Uterus (tissue), 4 donors: ENCODE measurements around the gene ABCB8. TPM values are rescaled to one million over a fixed set of nuclear protein-coding genes. Genes with fewer than 3 reads are reported as not detected.

Experiments
- DNase-seq, 2 donors: peaks; one replicate each; pipeline ENCODE4 v3.0.0-alpha.2; 2019 to 2020
- H3K27ac ChIP-seq, 2 donors: fragments of 200-600 bp; sonication (generic); 1 replicate in 1 of 2; 2 replicates in 1 of 2; pipeline ENCODE4 v1.5.1; 2016 to 2018
- H3K27me3 ChIP-seq, 2 donors: fragments of 200-600 bp; sonication (generic); one replicate each; pipeline ENCODE4 v1.5.1; 2018 to 2019; ENCODE audit warnings: control low read depth in 1 of 2
- H3K36me3 ChIP-seq, 2 donors: fragments of 200-600 bp; sonication (generic); one replicate each; pipeline ENCODE4 v1.5.1; 2019; ENCODE audit warnings: control low read depth in 1 of 2
- H3K4me1 ChIP-seq, 2 donors: fragments of 200-600 bp; sonication (generic); one replicate each; pipeline ENCODE4 v1.5.1; 2018 to 2019; ENCODE audit warnings: control low read depth in 1 of 2
- H3K4me3 ChIP-seq, 2 donors: fragments of 200-600 bp; sonication (generic); 1 replicate in 1 of 2; 2 replicates in 1 of 2; pipeline ENCODE4 v1.5.1; 2018 to 2019; ENCODE audit warnings: mild to moderate bottlenecking in 1 of 2
- H3K9me3 ChIP-seq, 2 donors: fragments of 200-600 bp; sonication (generic); one replicate each; pipeline ENCODE4 v1.5.1; 2019; ENCODE audit warnings: control low read depth in 1 of 2
- CTCF ChIP-seq, 4 experiments: fragments of 200-600 bp in 2 of 4; fragments of 450-650 bp in 2 of 4; sonication (generic) in 2 of 4; IDR thresholded peaks; one replicate each; pipeline ENCODE4 v1.5.1; 2016 to 2019; ENCODE audit warnings: antibody characterized with exemption in 4 of 4, mild to moderate bottlenecking in 2 of 4, moderate library complexity in 1 of 4
- POLR2A ChIP-seq, 2 donors: fragments of 450-650 bp; IDR thresholded peaks; one replicate each; pipeline ENCODE4 v1.6.1; 2016; ENCODE audit warnings: antibody characterized with exemption in 2 of 2, mild to moderate bottlenecking in 1 of 2, moderate library complexity in 1 of 2
- intact Hi-C: fragments of 100-400 bp; cut with DNase I; formaldehyde crosslinking; loops from one replicate; pipeline ENCODE4 v1.15.1; 2023; ENCODE audit warnings: low total_unique reads
- total RNA-seq, 4 donors: library from RNA; depleted of rRNA in 3 of 4; stranded (reverse); fragments of >200 nt in 3 of 4; gene quantifications; one replicate each; pipeline versions ENCODE4 v1.1.0 to v1.2.4, GENCODE V29; 2014 to 2023
- donor health status: DM: yes; HTN: yes; CAD: no.

ABCB8 gene
- total RNA-seq, 4 donors from 2014 or later, result 18.7 to 54.3 (median 26.0) TPM

- Histone ChIP-seq H3K4me3 (no peak overlapping the region), H3K27me3 (no peaks in the 10 kb centered on the region), H3K36me3 (no peaks in the 10 kb centered on the region), H3K4me1 (peaks cover 0 to 26% of the 10 kb centered on the region in 2 donors), H3K9me3 (no peaks in the 10 kb centered on the region), H3K27ac (no peak overlapping the region)
- intact Hi-C loops, result no loop called here
- TF ChIP-seq CTCF (IDR thresholded peaks at IDR 0.05) (no peak), POLR2A (IDR thresholded peaks at IDR 0.05) (no peak)
- DNase-seq, result no peak
These were observed 49.5 kb downstream of the ABCB8 start for GRCh38 chr7:151077705-151078232.

GRCh38 chr7:151078233-151079040, 50.2 kb downstream of the ABCB8 start:
- TF ChIP-seq POLR2A (IDR thresholded peaks at IDR 0.05), result no peak
- no peak for TF ChIP-seq CTCF (IDR thresholded peaks at IDR 0.05)
- DNase-seq, result no peak
- H3K9me3 ChIP-seq, result no peaks in the 10 kb centered on the region
- no peaks in the 10 kb centered on the region for H3K36me3 ChIP-seq
- H3K27me3 ChIP-seq, result no peaks in the 10 kb centered on the region
- H3K27ac ChIP-seq, result no peak overlapping the region
- intact Hi-C loops, result no loop called here
- peaks cover 0 to 27% of the 10 kb centered on the region in 2 donors for H3K4me1 ChIP-seq
- H3K4me3 ChIP-seq, result no peak overlapping the region

GRCh38 chr7:151079199-151079910, 51.1 kb downstream of the ABCB8 start:
- Histone ChIP-seq H3K27me3 (no peaks in the 10 kb centered on the region), H3K4me1 (peaks cover 0 to 27% of the 10 kb centered on the region in 2 donors), H3K4me3 (peak overlapping the region; percentile 48 to 63), H3K36me3 (no peaks in the 10 kb centered on the region), H3K9me3 (no peaks in the 10 kb centered on the region), H3K27ac (peak overlapping the region; percentile 90 to 93)
- TF ChIP-seq CTCF (IDR thresholded peaks at IDR 0.05) (no peak), POLR2A (IDR thresholded peaks at IDR 0.05) (no peak)
- intact Hi-C loops, result no loop called here
- peak; percentile 16 to 24 for DNase-seq

GRCh38 chr7:151080067-151080521, 51.8 kb downstream of the ABCB8 start:
- Histone ChIP-seq H3K4me1 (peaks cover 0 to 27% of the 10 kb centered on the region in 2 donors), H3K27me3 (no peaks in the 10 kb centered on the region), H3K36me3 (no peaks in the 10 kb centered on the region), H3K9me3 (no peaks in the 10 kb centered on the region), H3K27ac (peak overlapping the region; percentile 90 to 93), H3K4me3 (peak overlapping the region; percentile 48 to 63)
- intact Hi-C loops, result no loop called here
- peak in 1 of 2 donors; percentile 19 for DNase-seq
- TF ChIP-seq CTCF (IDR thresholded peaks at IDR 0.05), result no peak
